ENCODE results near the gene BOC.

DNA sequence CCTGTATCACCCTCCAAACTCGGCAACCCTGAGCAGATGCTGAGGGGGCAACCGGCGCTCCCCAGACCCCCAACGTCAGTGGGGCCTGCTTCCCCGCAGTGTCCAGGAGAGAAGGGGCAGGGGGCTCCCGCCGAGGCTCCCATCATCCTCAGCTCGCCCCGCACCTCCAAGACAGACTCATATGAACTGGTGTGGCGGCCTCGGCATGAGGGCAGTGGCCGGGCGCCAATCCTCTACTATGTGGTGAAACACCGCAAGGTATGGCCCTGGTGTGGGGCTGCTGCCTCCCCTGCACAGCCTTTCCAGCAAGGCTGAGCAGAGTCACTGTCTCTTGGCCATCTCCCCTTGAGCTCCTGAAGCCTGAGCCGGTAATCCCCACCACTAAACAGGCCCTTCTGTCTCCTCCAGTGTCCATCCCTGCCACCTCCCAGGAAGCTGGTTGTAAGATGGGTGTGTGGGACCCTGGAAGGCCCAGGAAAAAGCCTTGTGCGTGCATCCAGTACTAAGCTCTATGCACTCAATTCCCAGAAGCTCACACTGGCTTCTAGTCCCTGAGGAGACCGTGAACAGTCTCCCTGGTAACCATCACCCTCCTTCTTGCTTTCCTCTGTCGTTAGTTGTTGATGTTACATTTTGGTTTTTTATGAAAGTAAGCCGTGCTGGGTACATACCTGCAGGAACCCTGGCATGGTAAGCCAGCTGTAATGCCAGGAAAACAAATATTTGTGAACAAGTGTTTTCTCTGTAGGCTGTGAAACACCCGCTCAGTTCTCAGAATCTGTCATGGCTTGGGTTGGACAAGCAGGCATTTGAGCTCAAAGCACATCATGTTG, 63.3 kb downstream of the BOC start:
- TF ChIP-seq POLR2AphosphoS5 (IDR thresholded peaks at IDR 0.05; ENCODE audit: low read depth) (no peak), GABPA (IDR thresholded peaks at IDR 0.05; ENCODE audit: low read depth) (no peak)
- TF ChIP-seq, protein P1, sequence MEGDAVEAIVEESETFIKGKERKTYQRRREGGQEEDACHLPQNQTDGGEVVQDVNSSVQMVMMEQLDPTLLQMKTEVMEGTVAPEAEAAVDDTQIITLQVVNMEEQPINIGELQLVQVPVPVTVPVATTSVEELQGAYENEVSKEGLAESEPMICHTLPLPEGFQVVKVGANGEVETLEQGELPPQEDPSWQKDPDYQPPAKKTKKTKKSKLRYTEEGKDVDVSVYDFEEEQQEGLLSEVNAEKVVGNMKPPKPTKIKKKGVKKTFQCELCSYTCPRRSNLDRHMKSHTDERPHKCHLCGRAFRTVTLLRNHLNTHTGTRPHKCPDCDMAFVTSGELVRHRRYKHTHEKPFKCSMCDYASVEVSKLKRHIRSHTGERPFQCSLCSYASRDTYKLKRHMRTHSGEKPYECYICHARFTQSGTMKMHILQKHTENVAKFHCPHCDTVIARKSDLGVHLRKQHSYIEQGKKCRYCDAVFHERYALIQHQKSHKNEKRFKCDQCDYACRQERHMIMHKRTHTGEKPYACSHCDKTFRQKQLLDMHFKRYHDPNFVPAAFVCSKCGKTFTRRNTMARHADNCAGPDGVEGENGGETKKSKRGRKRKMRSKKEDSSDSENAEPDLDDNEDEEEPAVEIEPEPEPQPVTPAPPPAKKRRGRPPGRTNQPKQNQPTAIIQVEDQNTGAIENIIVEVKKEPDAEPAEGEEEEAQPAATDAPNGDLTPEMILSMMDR (IDR thresholded peaks at IDR 0.05; ENCODE audit: insufficient read depth, low read length), result no peak
- TF ChIP-seq, protein P2, sequence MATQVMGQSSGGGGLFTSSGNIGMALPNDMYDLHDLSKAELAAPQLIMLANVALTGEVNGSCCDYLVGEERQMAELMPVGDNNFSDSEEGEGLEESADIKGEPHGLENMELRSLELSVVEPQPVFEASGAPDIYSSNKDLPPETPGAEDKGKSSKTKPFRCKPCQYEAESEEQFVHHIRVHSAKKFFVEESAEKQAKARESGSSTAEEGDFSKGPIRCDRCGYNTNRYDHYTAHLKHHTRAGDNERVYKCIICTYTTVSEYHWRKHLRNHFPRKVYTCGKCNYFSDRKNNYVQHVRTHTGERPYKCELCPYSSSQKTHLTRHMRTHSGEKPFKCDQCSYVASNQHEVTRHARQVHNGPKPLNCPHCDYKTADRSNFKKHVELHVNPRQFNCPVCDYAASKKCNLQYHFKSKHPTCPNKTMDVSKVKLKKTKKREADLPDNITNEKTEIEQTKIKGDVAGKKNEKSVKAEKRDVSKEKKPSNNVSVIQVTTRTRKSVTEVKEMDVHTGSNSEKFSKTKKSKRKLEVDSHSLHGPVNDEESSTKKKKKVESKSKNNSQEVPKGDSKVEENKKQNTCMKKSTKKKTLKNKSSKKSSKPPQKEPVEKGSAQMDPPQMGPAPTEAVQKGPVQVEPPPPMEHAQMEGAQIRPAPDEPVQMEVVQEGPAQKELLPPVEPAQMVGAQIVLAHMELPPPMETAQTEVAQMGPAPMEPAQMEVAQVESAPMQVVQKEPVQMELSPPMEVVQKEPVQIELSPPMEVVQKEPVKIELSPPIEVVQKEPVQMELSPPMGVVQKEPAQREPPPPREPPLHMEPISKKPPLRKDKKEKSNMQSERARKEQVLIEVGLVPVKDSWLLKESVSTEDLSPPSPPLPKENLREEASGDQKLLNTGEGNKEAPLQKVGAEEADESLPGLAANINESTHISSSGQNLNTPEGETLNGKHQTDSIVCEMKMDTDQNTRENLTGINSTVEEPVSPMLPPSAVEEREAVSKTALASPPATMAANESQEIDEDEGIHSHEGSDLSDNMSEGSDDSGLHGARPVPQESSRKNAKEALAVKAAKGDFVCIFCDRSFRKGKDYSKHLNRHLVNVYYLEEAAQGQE (IDR thresholded peaks at IDR 0.05; ENCODE audit: insufficient replicate concordance, low read depth), result no peak

All from HL-60 (cell line).